ENCODE results near the gene SATB2.

SATB2 gene

GRCh38 chr2:199383021-199383420, 74.7 kb downstream of the SATB2 start:
- Mint-ChIP-seq H3K36me3 (ENCODE audit: low read depth) (no peaks in the 10 kb centered on the region), H3K9me3 (no peaks in the 10 kb centered on the region), H3K27me3 (peaks cover 13% of the 10 kb centered on the region), H3K27ac (no peak overlapping the region), H3K4me1 (ENCODE audit: low read depth) (no peaks in the 10 kb centered on the region), H3K4me3 (no peak overlapping the region)
- intact Hi-C loops (cut with micrococcal nuclease): no loop called here

- no peaks in the 10 kb centered on the region for H3K36me3 Mint-ChIP-seq (ENCODE audit: low read depth)
- no peak overlapping the region for H3K27ac Mint-ChIP-seq
- no peaks in the 10 kb centered on the region for H3K9me3 Mint-ChIP-seq
- H3K4me1 Mint-ChIP-seq (ENCODE audit: low read depth): no peaks in the 10 kb centered on the region
- intact Hi-C loops (cut with micrococcal nuclease): no loop called here
- peaks cover 13% of the 10 kb centered on the region for H3K27me3 Mint-ChIP-seq
- H3K4me3 Mint-ChIP-seq: no peak overlapping the region
These were observed 75.6 kb downstream of the SATB2 start for GRCh38 chr2:199382091-199382490.

GRCh38 chr2:199381531-199381930, 76.2 kb downstream of the SATB2 start:
- Mint-ChIP-seq H3K4me3 (no peak overlapping the region), H3K36me3 (ENCODE audit: low read depth) (no peaks in the 10 kb centered on the region), H3K4me1 (ENCODE audit: low read depth) (no peaks in the 10 kb centered on the region)

GRCh38 chr2:199378948-199379650, 78.6 kb downstream of the SATB2 start:
- Mint-ChIP-seq H3K27ac (no peak overlapping the region), H3K36me3 (ENCODE audit: low read depth) (no peaks in the 10 kb centered on the region), H3K9me3 (no peaks in the 10 kb centered on the region), H3K4me3 (no peak overlapping the region), H3K27me3 (peaks cover 13% of the 10 kb centered on the region), H3K4me1 (ENCODE audit: low read depth) (no peaks in the 10 kb centered on the region)
- intact Hi-C loops (cut with micrococcal nuclease): no loop called here

More at GRCh38 chr2:199381531-199381930, 76.2 kb downstream of the SATB2 start:
- Mint-ChIP-seq H3K27me3 (peaks cover 13% of the 10 kb centered on the region), H3K27ac (no peak overlapping the region), H3K9me3 (no peaks in the 10 kb centered on the region)
- intact Hi-C loops (cut with micrococcal nuclease): no loop called here

- no peaks in the 10 kb centered on the region for H3K4me1 Mint-ChIP-seq (ENCODE audit: low read depth)
- intact Hi-C loops (cut with micrococcal nuclease): no loop called here
- H3K27me3 Mint-ChIP-seq: no peaks in the 10 kb centered on the region
- H3K9me3 Mint-ChIP-seq: no peaks in the 10 kb centered on the region
- no peaks in the 10 kb centered on the region for H3K36me3 Mint-ChIP-seq (ENCODE audit: low read depth)
- no peak overlapping the region for H3K4me3 Mint-ChIP-seq
- H3K27ac Mint-ChIP-seq: no peak overlapping the region
These were observed 87.5 kb downstream of the SATB2 start for GRCh38 chr2:199370150-199370780.

GRCh38 chr2:199366406-199366805, 91.3 kb downstream of the SATB2 start:
- no peaks in the 10 kb centered on the region for H3K27me3 Mint-ChIP-seq
- no peak overlapping the region for H3K4me3 Mint-ChIP-seq
- H3K36me3 Mint-ChIP-seq (ENCODE audit: low read depth): no peaks in the 10 kb centered on the region
- H3K27ac Mint-ChIP-seq: no peak overlapping the region
- H3K9me3 Mint-ChIP-seq: no peaks in the 10 kb centered on the region
- intact Hi-C loops (cut with micrococcal nuclease): no loop called here
- no peaks in the 10 kb centered on the region for H3K4me1 Mint-ChIP-seq (ENCODE audit: low read depth)

DNA sequence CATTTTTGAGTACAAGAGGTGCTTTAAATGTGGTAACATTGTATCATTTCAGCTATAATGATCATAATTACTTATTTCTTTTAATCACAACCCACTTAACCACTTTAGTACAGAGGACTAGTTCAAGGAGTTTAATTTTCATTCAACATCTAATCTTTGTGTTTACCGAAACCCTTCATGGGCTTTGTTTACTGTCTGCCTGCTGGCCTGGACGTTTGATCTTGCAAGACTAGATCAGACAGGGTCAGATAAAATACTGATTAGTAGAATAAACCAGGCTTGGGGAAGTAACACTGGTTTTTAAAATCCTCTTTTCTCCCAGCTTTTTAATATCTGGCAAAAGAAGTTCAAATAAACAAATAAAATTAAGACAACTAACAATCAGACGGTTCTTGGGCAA, 93.6 kb downstream of the SATB2 start:
- Mint-ChIP-seq H3K9me3 (no peaks in the 10 kb centered on the region), H3K36me3 (ENCODE audit: low read depth) (no peaks in the 10 kb centered on the region), H3K27ac (no peak overlapping the region)

DNA sequence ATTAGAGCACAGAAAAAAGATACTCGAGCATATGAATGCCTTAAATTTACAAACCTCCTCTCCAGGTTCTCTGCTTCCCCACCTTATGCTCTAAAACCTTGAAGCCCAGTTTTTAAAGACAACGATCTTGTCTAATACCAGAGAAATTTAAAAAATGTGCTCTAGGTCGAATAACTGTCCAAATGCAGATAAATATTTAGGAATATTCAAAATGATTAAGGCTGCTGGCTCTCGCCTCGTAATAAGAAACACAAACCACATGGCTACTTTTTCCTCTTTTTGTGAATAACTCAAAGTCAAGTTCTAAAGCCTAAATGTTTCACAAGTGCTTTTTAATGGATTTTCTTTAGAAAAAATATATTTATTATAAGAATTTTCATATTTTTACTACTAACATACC, 101.3 kb downstream of the SATB2 start:
- no peak overlapping the region for H3K27ac Mint-ChIP-seq
- H3K9me3 Mint-ChIP-seq: no peaks in the 10 kb centered on the region
- intact Hi-C loops (cut with micrococcal nuclease): no loop called here
- no peaks in the 10 kb centered on the region for H3K27me3 Mint-ChIP-seq
- H3K36me3 Mint-ChIP-seq (ENCODE audit: low read depth): no peaks in the 10 kb centered on the region
- no peak overlapping the region for H3K4me3 Mint-ChIP-seq
- no peaks in the 10 kb centered on the region for H3K4me1 Mint-ChIP-seq (ENCODE audit: low read depth)

More for the DNA sequence above, 93.6 kb downstream of the SATB2 start:
- no peak overlapping the region for H3K4me3 Mint-ChIP-seq
- no peaks in the 10 kb centered on the region for H3K4me1 Mint-ChIP-seq (ENCODE audit: low read depth)
- intact Hi-C loops (cut with micrococcal nuclease): no loop called here
- no peaks in the 10 kb centered on the region for H3K27me3 Mint-ChIP-seq

GRCh38 chr2:199348871-199349270, 108.9 kb downstream of the SATB2 start:
- intact Hi-C loops (cut with micrococcal nuclease): no loop called here
- Mint-ChIP-seq H3K4me1 (ENCODE audit: low read depth) (no peaks in the 10 kb centered on the region), H3K4me3 (no peak overlapping the region), H3K36me3 (ENCODE audit: low read depth) (no peaks in the 10 kb centered on the region), H3K27me3 (no peaks in the 10 kb centered on the region), H3K27ac (no peak overlapping the region), H3K9me3 (no peaks in the 10 kb centered on the region)

DNA sequence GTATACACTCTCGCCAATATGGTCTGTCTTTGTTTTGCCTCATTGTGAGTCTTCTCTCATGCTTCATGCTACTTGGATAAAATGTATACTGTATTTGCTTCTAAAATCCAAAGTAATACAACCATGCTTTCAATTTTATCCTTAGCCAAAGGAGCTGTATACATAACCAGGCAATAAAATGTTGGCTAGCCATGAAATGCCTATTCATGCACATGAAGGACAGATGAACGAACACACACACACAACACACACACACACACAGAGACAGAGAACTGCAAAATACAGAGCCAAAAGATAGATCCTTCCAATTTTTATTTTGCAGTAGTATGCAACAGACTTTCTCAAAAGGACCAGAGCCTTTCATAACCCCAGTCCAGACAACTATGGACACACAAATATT, 113.7 kb downstream of the SATB2 start:
- H3K4me3 Mint-ChIP-seq: no peak overlapping the region
- H3K4me1 Mint-ChIP-seq (ENCODE audit: low read depth): no peaks in the 10 kb centered on the region
- no peak overlapping the region for H3K27ac Mint-ChIP-seq
- H3K9me3 Mint-ChIP-seq: no peaks in the 10 kb centered on the region
- no peaks in the 10 kb centered on the region for H3K36me3 Mint-ChIP-seq (ENCODE audit: low read depth)
- intact Hi-C loops (cut with micrococcal nuclease): no loop called here
- H3K27me3 Mint-ChIP-seq: no peaks in the 10 kb centered on the region

DNA sequence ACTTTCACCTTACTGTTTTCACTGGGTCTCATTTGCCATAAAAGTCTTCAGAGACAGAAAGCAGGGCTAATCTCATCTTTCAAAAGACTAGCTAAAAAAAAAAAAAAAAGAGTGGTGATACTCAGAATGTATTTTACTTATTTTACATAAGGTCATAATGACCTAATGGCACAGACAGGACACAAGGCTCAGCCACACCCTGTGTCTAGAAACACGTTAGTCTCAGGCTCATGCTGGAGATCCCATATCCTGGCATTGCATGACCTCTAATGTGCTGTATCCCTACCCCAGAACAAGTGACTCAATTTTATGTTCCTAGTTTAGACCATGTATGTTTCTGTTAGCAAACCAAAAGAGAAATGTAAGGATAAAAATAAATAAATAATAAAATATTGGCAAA, 115.4 kb downstream of the SATB2 start:
- Mint-ChIP-seq H3K27me3 (no peaks in the 10 kb centered on the region), H3K27ac (no peak overlapping the region), H3K36me3 (ENCODE audit: low read depth) (no peaks in the 10 kb centered on the region), H3K4me3 (no peak overlapping the region), H3K4me1 (ENCODE audit: low read depth) (no peaks in the 10 kb centered on the region), H3K9me3 (no peaks in the 10 kb centered on the region)
- intact Hi-C loops (cut with micrococcal nuclease): no loop called here

DNA sequence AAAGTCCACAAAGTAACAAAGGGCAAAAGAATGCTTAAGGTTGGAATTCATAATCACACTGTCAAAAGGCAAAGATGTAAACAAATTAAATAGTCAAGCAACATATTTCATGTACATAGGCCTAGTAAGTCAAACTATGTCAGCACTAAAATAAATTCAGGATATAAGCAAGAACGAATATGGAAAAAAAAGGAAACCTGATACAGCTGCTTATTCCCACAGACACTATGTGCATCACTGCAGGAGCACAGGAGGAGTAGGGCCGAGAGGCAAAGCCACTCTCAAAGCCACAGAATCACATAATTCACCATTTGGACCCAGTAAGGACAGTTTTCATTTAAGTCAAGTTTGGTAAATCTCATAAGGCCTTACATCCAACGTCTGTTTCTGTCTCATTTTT, 116.6 kb downstream of the SATB2 start:
- H3K4me3 Mint-ChIP-seq: no peak overlapping the region
- H3K4me1 Mint-ChIP-seq (ENCODE audit: low read depth): no peaks in the 10 kb centered on the region
- no peaks in the 10 kb centered on the region for H3K9me3 Mint-ChIP-seq
- no peaks in the 10 kb centered on the region for H3K36me3 Mint-ChIP-seq (ENCODE audit: low read depth)
- H3K27ac Mint-ChIP-seq: no peak overlapping the region
- intact Hi-C loops (cut with micrococcal nuclease): no loop called here
- H3K27me3 Mint-ChIP-seq: no peaks in the 10 kb centered on the region

- Mint-ChIP-seq H3K4me3 (no peak overlapping the region), H3K27me3 (no peaks in the 10 kb centered on the region), H3K36me3 (ENCODE audit: low read depth) (no peaks in the 10 kb centered on the region), H3K4me1 (ENCODE audit: low read depth) (no peaks in the 10 kb centered on the region), H3K9me3 (no peaks in the 10 kb centered on the region), H3K27ac (no peak overlapping the region)
- intact Hi-C loops (cut with micrococcal nuclease): no loop called here
These were observed 117.7 kb downstream of the SATB2 start for GRCh38 chr2:199339891-199340605.

GRCh38 chr2:199336546-199336945, 121.2 kb downstream of the SATB2 start:
- Mint-ChIP-seq H3K36me3 (ENCODE audit: low read depth) (no peaks in the 10 kb centered on the region), H3K27ac (no peak overlapping the region), H3K9me3 (no peaks in the 10 kb centered on the region), H3K4me3 (no peak overlapping the region), H3K27me3 (no peaks in the 10 kb centered on the region), H3K4me1 (ENCODE audit: low read depth) (no peaks in the 10 kb centered on the region)
- intact Hi-C loops (cut with micrococcal nuclease): no loop called here

Data from dendritic cell treated with granulocyte-macrophage colony-stimulating factor and Interleukin-4, amounts not matched to agents 40 ng/mL and 50 ng/mL, for 4 days (primary cell).